ENCODE results near the gene GBGT1.
"Not testable (repeated sequence)": the region's sequence is repeated elsewhere in the genome, so short reads cannot be mapped to it uniquely, and the experiment has no call there.

Gene GBGT1

DNA sequence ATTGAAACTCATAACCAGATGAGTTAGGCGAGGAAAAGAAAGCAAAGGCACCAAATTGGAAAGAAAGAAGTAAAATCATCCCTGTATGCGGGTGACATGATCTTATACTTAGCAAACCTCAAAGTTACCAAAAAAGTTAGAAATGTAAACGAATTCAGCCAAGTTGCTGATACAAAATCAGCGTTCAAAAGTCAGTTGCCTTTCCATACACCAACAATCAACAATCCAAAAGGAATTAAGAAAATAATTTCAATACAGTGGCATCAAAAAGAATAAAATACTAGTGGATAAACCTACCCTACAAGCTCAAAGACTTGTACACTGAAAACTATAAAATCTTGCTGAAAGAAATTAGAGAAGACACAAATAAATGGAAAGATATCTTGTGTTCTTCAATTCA is 30.9 kb upstream of the GBGT1 start:
- DNase-seq, result no peak

- DNase-seq, result no peak
Observed at GRCh38 chr9:133191989-133192388, 28.3 kb upstream of the GBGT1 start.

DNA sequence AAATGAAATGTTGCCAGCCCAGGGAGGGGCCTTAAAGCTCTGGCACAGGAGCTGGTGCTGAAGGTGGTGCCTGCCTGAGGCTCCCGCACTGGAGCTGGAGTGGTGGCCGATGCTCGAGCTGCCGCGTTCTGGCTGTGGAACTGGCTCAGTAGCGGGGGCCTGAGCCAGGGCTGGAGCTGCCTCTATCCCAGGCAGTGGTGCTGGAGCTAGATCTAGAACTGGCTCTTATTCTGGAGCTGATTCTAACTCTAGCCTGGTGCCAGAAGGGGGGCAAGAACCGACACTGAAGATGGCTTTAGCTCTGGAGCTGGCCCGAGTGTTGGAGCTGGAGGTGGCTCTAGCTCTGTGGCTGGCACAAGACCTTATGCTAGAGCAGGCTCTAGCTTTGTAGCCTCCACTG is 26.1 kb upstream of the GBGT1 start:
- DNase-seq, result no peak

DNA sequence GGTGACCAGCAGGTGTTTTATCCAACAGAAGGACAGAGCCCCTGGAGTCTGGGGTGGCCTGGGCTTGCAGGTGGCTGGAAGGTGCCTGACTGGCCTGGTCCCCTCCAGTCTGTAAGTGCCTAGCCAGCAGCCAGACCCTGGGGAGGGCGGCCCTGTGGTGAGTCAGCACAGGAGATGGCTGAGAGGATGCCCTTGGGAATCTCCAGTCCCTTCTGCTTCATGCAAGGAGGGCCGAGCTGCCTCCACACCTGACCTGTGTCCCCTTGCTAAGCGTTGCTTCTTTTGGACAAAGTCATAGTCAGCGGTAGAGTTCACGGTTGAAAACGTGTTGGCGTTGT is 25.1 kb upstream of the GBGT1 start:
- DNase-seq, result no peak

DNA sequence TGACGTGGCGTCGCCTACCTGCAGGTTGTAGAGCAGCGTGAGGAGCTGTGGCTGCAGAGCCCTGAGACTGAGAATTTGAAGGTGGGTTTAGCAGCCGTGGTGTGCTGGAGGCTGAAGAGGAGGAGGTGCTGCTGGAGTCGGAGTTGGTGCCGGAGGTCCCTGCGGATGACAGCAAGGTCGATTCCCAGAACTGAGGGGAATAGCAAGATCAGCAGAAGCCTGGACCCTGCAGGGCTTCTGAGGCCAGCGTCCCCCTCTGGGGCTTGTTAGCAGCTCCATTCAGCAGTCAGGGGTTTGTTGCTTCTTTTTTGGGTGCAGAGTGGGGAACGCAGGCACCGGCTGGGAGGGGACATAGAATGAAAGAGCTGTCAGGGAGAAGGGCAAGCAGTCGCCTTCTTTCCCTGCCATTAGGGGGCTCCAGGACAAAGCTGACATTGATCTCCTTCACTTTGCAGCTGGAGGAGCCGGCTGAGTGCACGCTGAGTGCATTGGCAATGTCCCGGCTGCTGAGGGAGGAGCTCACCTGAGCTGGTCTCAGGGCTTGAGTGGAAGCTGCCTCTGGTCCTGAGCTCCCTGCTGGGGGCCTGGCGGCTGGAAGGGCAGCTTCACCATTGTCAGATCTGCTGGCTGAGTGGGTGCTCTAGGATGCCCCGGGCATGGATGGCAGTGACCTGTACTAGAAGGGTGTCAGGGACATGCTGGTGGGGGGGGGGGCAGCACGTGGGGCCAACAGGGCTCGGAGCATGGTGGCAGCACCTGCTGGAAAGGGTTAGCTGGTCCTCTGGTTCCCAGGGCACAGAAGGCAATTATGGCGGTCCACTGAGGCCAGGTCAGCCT is 24.5 kb upstream of the GBGT1 start:
- no peak for DNase-seq

DNA sequence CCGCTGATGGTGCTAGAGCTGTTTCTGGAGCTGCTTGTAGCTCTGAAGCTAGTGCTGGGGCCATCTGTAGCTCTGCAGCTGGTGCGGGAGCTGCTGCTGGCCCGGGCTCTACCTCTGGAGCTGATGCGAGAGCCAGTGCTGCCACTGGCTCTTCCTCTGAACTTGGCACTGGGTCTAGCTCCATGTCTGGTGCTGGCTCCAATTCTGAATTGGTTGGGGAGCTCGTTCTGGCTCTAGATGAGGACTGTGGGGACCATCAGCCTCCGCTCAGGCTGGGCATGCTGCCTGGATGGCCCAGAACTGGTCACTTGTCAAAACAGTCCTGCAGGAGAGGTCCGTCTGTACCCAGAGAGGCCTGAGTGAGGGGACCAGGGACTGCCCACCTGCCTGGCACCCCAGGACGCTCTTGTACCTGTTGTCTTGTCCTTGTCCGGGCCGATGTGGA is 23.9 kb upstream of the GBGT1 start:
- DNase-seq, result no peak

GRCh38 chr9:133186736-133187135 is 23.0 kb upstream of the GBGT1 start:
- DNase-seq, result no peak

DNA sequence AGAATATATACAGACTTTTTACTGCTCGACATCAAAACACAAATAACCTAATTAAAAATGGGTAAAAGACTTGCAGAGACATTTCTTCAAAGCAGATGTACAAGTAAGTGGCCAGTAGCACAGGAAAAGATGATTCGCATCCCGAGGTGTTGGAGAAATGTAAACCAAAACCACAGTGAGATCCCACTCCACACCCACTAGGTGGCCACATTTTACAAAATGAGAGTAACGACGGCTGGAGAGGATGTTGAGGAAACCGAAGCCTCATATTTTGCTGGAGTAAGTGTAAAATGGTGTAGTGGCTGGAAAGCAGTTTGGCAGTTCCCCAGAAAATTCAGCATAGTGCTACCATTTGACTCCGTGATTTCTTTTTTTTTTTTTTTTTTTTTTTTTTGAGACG is 21.3 kb upstream of the GBGT1 start:
- DNase-seq, result peak in 1 of 2 donors; percentile 54

DNA sequence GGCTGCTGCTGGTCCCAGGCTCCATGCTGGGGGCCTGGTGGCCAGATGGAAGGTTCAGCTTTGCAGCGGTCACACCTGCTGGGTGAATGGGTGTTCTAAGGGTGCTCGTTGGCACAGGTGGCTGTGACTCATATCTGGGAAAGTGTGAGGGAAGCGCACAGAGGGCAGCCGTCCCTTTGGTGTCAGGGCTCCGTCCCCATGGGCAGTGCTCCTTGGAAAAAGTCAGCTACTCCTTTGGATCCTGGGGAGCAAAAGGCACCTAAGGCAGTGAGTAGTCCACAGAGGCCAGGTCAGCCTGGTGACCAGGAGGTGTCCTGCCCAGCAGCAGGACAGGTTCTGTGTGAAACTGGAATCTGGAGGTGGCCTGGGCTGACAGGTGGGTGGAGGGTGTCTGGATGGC is 18.4 kb upstream of the GBGT1 start:
- no peak for DNase-seq

DNA sequence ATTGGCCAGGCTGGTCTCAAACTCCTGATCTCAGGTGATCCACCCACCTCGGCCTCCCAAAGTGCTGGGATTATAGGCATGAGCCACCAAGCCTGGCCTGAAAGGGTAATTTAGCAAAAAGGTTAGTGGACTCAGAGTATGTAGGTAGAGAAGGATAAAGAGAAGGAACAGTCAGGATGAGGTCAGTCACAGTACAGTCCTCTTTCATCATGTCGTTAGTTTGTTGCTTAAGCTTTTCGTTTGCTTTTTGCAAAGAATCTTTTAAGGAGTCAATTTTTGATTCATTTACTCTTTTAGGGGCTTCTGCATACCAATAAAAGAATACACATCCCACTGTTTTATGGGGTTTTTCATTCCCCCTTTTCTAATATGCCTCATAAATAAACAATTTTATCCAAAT is 17.8 kb upstream of the GBGT1 start:
- DNase-seq, result no peak

DNA sequence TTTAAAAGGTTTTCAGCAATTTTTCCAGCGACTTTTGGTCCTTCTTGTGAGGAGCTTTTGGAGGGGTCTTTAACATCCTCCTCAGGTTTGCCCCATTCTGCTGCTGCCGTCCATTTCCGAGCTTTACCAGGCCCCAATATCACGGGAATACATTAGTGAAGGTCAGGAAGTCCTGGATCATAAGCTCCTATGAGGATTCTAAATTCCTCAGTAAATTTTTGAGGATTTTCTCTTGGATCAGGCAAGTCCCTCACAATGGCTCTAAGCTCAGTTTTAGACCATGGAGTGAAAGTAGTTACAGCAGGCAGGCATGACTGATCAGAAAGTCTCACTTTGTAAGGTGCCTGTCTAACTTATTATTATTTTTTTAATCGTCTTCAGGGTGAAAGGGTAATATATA is 17.2 kb upstream of the GBGT1 start:
- DNase-seq, result no peak

DNA sequence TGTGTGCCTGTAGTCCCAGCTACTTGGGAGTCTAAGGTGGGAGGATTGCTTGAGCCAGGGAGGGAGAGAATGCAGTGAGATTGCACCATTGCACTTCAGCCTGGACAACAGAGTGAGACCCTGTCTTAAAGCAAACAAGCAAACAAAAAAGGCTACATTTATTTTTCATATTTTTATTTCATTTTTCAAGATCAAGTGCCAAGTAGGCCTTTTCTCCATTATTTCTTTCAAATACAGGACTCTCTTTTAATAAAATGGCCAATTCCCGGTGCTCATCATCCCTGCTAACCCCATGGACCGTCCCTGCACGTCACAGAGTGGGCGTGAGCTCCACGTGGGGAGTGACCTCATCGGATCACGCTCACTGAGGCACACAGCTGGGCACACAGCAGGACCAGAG is 9.3 kb upstream of the GBGT1 start:
- DNase-seq, result no peak

DNA sequence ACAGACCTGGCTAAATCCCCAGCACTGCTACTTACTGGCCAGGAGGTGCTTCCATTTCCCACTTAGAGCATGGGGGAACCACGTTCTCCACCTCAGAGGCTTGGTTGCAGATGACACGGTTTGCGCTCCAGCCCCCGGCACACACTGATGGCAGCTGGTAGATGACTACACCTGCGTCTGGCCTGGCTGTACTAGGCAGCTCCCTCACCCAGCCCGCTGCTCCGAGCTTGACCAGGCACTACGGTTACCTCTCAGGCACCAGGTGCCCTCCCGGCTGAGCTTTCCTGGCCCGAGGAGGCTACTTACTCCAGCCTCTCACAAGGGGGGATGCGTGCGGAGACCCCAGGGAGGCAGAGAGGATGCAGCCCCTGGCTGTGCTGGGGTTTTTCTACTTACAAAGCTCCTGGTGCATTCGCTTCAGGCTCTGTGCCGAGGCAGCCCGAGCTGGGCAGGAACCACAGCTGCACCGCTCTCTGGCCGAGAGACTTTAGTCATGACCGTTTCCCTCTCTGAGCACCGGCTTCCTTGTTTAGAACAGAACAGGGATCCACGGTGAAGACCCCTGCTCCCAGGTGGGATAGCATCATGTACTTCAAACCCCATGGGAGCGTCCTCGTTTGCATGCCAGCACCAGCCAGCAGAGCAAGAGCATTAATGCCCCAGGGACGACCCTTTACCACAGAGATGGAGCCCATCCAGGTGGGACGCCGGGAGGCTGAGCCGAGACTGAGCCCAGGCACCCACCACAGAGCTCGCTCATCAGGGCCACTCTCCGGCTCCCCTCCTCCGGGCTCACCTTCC is 7.6 kb upstream of the GBGT1 start:
- DNase-seq, result no peak

DNA sequence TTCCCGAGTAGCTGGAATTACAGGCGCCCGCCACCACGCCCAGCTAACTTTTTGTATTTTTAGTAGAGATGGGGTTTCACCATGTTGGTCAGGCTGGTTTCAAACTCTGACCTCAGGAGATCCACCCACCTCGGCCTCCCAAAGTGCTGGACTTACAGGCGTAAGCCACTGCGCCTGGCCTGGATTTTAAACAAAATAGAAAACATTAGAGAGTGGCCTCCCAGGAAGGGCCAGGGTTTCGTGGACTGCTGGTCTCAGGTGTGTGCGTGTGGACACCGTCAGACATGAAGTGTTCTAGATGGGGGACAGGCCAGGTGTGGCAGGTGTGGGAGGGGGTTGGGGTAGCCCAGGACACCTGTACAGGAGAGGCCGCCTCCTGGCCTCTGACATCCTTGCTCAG is 7.0 kb upstream of the GBGT1 start:
- no peak for DNase-seq

- DNase-seq, result not testable (repeated sequence)
Observed at GRCh38 chr9:133169687-133170086, 6.0 kb upstream of the GBGT1 start.

- no peak for DNase-seq
Observed at GRCh38 chr9:133169102-133169501, 5.4 kb upstream of the GBGT1 start.

- DNase-seq, result no peak
Observed at GRCh38 chr9:133168432-133168831, 4.7 kb upstream of the GBGT1 start.

DNA sequence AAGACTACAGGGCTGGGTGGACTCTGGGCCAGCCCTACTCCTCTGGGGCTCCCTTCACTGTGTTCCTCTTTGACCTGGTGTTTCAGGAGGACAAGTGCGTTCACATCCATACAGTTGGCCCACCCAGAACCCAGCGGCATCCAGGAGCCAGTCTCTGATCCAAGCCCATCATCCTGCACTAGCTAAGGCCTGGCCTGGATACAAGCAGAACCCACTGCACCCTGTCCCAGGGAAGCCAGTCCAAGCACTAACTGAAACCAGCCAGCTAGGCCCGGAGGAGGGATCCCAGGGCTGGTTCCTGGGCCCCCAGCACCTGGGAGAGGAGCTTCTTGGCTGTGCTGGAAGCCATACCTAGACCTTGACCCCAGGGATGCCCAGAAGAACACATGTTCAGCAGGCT is 4.1 kb upstream of the GBGT1 start:
- no peak for DNase-seq

DNA sequence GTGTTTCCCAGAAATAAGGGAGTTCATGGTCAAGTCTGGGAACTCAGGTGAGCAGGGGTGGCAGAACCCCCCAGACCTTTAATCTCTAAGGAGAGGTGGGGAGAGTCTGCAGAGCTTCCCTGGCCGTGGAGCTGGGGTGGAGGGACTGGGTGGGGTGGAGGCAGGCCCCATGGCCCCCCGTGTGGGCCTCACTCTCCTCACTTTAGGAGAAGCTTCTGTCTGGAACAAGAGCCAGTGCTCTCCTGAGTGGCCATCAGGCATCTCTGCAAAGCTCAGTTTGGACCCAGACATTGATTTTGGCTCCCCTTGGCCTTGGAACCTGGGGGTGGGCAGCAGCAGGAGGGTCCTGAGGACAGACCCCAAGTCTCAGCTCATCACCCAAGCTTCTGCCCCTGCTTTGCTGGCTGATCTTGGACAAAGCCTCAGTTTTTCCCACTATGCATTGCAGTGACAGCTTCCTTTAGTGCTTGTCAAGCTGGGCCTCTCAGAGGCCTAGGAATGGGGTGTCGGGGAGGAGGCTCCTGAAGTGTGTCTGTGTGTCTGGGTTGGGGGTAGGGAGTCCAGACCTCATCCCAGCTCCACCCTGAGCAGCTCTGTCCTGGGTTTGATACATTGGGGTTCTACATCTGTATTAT is 3.5 kb upstream of the GBGT1 start:
- no peak for DNase-seq

DNA sequence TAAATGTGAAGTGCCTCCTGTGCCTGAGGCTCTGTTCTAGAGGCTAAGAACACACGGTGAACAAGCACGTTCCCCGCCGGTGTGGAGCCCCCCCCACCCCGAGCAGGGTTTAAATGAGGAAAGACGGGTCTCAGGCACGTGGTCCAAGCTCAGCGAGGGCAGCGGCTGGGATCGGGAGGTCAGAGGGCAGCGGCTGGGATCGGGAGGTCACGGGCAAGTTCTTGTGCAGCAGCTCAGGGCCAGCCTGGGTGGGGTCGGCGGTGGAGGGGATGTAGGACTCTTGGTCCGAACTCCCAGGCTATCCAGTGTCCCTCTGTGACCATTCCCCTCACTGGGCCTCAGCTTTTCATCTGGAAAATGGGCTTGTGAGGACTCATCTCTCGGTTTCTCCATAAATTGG is 2.7 kb upstream of the GBGT1 start:
- no peak for DNase-seq

GRCh38 chr9:133165452-133165730 is 1.7 kb upstream of the GBGT1 start:
- no peak for DNase-seq

GRCh38 chr9:133164191-133164590 is 477 bp upstream of the GBGT1 start:
- no peak for DNase-seq

DNA sequence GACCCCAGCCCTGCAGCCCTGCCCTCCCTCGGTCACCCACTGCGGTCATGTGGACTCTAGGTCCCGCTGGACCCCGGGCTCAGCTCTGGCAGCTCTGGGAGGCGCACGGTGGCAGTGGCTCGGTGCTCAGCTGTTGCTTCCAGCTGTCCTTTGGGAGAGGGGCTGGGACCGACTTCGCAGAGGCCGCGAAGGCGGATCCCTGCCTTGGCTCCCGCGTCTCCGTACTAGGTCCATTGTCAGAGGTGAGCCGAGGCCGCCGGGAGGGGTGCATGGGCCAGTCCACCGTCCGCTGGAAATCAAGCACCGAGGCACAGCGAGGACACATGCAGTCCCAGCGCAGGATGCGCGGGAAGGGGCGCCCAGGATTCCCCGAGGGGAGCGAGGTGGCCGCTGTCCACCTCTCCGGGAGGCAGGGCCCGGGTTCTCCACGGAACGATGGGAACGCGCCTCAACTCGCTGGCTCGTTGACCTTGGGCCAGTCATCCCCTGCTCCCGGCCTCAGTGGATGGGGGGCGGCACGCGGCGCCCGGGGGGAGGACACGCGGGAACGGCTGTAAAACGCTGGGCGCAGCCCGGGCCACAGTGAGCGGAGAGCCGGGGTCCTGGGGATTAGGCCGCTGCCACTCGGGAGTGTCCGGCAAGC is 732 bp downstream of the GBGT1 start:
- no peak for DNase-seq

DNA sequence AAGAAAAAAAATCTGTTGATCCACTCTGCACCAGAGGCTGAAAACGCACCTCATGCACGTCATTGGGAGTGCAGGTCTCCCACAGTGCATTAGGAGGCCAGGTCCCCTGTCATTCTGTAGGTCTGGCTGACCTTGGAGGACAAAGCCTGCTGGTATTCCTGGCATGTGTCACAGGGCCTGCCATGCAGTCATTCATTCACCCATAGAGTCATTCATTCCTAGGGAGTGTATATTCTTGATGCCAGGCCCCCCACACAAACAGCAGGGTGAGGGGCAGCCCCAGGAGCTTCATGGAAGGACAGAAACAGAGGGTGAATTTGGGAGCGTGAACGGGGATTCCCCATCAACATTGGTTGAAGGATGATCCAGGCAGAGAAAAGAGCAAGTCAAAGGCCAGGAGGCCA is 2.2 kb downstream of the GBGT1 start:
- no peak for DNase-seq
